Measurements from ENCODE around the gene ANXA6.
A peak's percentile ranks its signal among the peaks of the same experiment; 100 is the strongest.

Gene ANXA6

GRCh38 chr5:151064916-151065499 lies 92.6 kb downstream of the ANXA6 start:
- no peak for DNase-seq (ENCODE audit: low spot score)

- peak; percentile 89 for DNase-seq (ENCODE audit: low spot score)
Observed at GRCh38 chr5:151063142-151063989, 94.2 kb downstream of the ANXA6 start.

- DNase-seq (ENCODE audit: low spot score) = no peak
Observed at GRCh38 chr5:151062405-151063141, 95.0 kb downstream of the ANXA6 start.

DNA sequence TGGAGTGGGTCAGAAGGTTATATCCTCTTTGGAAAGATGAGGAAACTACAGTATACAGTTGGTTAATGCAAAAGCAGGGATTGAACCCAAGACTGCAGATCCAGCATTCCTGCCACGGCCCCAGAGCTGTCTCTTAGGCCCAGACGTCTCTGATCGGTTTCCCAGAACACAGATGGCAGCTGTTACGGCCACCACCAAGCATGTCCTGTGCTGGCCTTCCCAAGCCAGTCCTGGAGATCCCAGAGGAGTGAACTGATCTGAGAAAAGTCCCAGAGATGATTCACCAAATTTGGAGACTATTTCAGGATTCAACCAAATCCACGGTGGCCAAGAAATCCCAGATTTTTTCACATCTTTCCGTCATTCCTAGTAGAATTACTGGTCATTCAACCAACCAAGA lies 96.8 kb downstream of the ANXA6 start:
- DNase-seq (ENCODE audit: low spot score) = no peak

- DNase-seq (ENCODE audit: low spot score) = no peak
Observed at GRCh38 chr5:151058891-151059489, 98.6 kb downstream of the ANXA6 start.

- DNase-seq (ENCODE audit: low spot score) = no peak
Observed at GRCh38 chr5:151058301-151058700, 99.3 kb downstream of the ANXA6 start.

DNA sequence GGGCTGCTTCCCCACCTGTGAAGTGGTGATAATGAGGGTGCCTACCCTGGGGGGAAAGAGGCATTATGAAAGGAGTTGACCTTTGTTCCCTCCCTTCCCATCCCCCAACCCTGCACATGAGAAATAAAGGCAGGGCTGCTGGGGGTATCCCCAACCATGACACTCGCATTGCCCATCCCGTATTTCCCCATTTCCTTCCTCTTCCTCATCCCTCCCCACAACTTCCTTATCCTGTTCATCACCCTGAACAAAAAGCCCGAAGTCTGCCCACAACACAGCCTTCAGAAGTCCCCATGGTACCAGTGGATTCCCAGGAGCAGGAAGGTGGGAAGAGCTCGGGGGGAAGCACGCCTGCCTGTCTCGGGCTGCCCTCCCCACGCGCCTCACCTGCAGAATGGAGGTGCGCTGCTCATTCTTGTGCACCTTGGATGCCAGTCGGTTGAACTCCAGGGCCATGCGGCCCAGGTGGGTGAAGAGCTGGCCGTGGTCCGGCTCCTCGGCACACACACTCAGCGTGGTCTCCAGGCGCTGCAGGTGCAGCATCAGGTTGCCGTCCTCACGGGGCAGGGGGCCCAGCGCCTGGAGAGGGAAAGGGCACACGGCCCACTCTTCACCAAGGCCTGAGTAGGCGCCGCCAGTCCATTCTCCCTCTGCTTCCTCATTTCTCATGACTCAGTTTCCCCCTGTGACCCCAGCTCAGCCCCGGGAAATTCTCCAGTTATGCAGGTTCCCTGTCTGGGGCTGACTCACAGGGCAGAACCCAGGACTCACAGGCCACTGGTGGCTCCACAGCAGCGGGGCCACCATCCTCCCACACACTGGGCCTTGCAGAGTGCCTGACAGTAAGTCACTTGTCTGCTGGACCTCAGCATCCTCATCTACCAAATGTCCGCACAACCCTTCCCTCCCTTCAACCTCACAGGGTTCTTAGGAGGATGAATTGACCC lies 100.9 kb downstream of the ANXA6 start:
- no peak for DNase-seq (ENCODE audit: low spot score)

DNA sequence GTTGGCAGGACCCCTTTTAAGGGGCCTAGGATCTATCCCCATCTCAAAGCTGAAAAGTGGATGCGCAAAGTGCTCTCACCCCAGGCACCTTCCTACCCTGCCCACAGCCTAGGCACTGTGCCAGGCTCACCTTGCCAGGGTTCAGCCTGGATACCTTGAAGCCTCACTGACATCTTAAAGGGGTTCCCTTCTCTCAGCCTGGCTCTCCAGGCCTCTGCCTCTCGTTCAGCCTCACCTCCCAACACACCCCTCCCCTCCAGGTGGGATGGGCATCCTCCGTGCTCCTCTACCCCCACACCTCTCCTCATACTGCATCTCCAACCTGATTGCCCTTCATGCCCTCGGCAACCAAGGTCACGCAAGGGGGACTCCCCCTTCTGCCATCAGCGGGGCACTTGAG lies 102.2 kb downstream of the ANXA6 start:
- DNase-seq (ENCODE audit: low spot score) = no peak

DNA sequence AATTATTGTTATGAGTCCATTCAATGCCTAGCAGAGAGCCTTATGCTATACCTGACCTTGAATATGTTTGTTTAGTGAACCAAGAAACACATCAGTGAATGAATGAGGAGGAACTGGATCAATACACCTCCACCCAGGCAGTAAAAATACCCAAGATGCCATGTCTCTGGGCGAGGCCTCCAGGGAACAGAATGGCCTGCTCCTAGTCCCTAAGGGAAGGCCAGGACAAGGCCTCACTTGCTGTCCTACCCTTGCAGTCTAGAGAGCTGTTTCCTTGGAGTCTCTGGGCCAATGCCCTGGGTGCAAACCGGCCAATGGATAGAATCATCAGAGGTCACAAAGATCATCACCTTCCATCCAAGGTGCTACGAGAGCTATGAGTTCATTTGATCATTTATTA lies 102.9 kb downstream of the ANXA6 start:
- DNase-seq (ENCODE audit: low spot score) = no peak

GRCh38 chr5:151053796-151054462 lies 103.7 kb downstream of the ANXA6 start:
- DNase-seq (ENCODE audit: low spot score) = no peak

GRCh38 chr5:151052836-151053235 lies 104.7 kb downstream of the ANXA6 start:
- no peak for DNase-seq (ENCODE audit: low spot score)

GRCh38 chr5:151051931-151052608 lies 105.5 kb downstream of the ANXA6 start:
- no peak for DNase-seq (ENCODE audit: low spot score)

DNA sequence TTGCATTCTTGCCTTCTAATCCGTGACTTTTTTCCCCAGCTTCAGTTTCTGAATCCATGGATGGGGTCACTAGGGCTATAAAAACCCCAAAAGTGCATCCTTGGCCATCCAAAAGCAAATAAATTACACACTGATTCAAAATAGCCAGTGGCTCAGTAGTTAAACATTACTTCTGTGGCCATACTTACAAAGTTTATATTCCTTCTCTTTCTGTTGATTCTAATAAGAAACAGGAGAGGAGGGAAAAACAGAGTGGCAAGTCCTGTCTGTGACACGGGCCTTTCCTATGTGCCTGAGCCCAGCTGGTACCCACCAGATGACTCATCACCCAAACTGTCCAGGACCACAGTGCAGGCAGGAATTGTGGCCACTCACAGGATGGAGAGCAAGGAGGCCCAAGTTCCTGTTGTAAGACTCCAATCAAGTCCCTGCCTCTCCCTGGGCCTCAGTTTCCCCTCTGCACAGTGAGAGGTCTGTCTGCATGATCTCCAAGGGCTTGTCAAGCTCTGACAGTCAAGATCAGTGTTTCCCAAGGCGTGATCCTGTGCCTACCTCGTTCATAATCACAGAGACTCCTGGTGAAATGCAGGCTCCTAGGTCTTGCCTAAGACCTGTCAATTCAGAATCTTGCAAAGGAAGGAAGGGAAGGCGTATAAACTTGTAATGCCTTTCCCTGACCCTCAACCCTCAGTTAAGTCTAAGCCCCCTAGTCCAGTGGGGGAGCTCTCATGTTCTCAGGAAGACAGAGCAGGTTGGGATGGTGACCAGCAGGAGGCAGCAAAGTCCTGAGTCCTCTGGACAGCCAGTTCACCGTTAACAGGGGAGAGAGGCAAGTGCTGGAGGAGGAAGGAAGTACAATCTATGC lies 106.3 kb downstream of the ANXA6 start:
- peak; percentile 82 for DNase-seq (ENCODE audit: low spot score)
